Colonic mucosa (tissue), 4 donors: ENCODE results near the gene MOGAT3. TPM values are rescaled to one million over a fixed set of nuclear protein-coding genes. Genes with fewer than 3 reads are reported as not detected.
A peak's percentile ranks its signal among the peaks of the same experiment; 100 is the strongest.

Experiments
- DNase-seq: peaks from one replicate; pipeline ENCODE4 v3.0.0-alpha.2; 2020
- H3K27ac ChIP-seq: fragments of 200-600 bp; one replicate; pipeline ENCODE4 v1.8.0; 2021
- H3K27me3 ChIP-seq: fragments of 200-600 bp; one replicate; pipeline ENCODE4 v1.8.0; 2021
- H3K36me3 ChIP-seq: fragments of 200-600 bp; one replicate; pipeline ENCODE4 v1.8.0; 2021
- H3K4me1 ChIP-seq: fragments of 200-600 bp; one replicate; pipeline ENCODE4 v1.8.0; 2021; ENCODE audit warnings: mild to moderate bottlenecking
- H3K4me3 ChIP-seq: fragments of 200-600 bp; one replicate; pipeline ENCODE4 v1.8.0; 2021
- H3K9ac ChIP-seq, 2 donors: one replicate each; pipeline ENCODE4 v1.7.0; 2013; ENCODE audit warnings: control low read depth in 2 of 2, low read depth in 2 of 2, low read length in 2 of 2
- H3K9me3 ChIP-seq: fragments of 200-600 bp; one replicate; pipeline ENCODE4 v1.8.0; 2021
- intact Hi-C: fragments of 100-400 bp; cut with DNase I; formaldehyde crosslinking; loops from one replicate; pipeline ENCODE4 v1.14.1; 2022
- total RNA-seq, 2 donors: library from RNA; stranded (reverse); fragmentation: NEBNext Ultra II Directional in 1 of 2; extraction: Animal tissue kit (Norgen Biotek cat#: 25700) in 1 of 2; gene quantifications; one replicate each; pipeline ENCODE4 v1.2.1, GENCODE V29; 2021
- TF ChIP-seq, protein P1 (sequence below): fragments of 200-600 bp; IDR thresholded peaks from one replicate; pipeline ENCODE4 v1.8.0; 2022; ENCODE audit warnings: antibody characterized with exemption, mild to moderate bottlenecking
- donor health status: healthy.
- donor health status: DM: no; HTN: no; CAD: no.
- donor health status: DM: no; HTN: no; CAD: no.

MOGAT3 gene
- total RNA-seq, 2 donors from 2014 or later = 33.2 to 47.7 TPM

GRCh38 chr7:101169838-101170551 is 30.8 kb downstream of the MOGAT3 start:
- intact Hi-C loops = loop anchor here (2.0 kb wide), 1 partner anchor 23 kb away; no protein-coding TSS in a partner anchor
- H3K4me1 ChIP-seq = peaks cover 19% of the 10 kb centered on the region
- TF ChIP-seq, protein P1, sequence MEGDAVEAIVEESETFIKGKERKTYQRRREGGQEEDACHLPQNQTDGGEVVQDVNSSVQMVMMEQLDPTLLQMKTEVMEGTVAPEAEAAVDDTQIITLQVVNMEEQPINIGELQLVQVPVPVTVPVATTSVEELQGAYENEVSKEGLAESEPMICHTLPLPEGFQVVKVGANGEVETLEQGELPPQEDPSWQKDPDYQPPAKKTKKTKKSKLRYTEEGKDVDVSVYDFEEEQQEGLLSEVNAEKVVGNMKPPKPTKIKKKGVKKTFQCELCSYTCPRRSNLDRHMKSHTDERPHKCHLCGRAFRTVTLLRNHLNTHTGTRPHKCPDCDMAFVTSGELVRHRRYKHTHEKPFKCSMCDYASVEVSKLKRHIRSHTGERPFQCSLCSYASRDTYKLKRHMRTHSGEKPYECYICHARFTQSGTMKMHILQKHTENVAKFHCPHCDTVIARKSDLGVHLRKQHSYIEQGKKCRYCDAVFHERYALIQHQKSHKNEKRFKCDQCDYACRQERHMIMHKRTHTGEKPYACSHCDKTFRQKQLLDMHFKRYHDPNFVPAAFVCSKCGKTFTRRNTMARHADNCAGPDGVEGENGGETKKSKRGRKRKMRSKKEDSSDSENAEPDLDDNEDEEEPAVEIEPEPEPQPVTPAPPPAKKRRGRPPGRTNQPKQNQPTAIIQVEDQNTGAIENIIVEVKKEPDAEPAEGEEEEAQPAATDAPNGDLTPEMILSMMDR = peak; percentile 91
- H3K27me3 ChIP-seq = peaks cover 88% of the 10 kb centered on the region
- H3K36me3 ChIP-seq = no peaks in the 10 kb centered on the region
- H3K27ac ChIP-seq = no peak overlapping the region
- H3K9ac ChIP-seq = no peak overlapping the region
- no peak overlapping the region for H3K4me3 ChIP-seq
- no peaks in the 10 kb centered on the region for H3K9me3 ChIP-seq
- DNase-seq = peak; percentile 81

GRCh38 chr7:101169110-101169837 is 31.6 kb downstream of the MOGAT3 start:
- Histone ChIP-seq H3K36me3 (no peaks in the 10 kb centered on the region), H3K4me3 (no peak overlapping the region), H3K4me1 (peaks cover 24% of the 10 kb centered on the region), H3K9me3 (no peaks in the 10 kb centered on the region), H3K9ac (peak overlapping the region in 1 of 2 donors; percentile 12), H3K27me3 (peaks cover 96% of the 10 kb centered on the region), H3K27ac (no peak overlapping the region)
- no peak for DNase-seq
- TF ChIP-seq, protein P1 = no peak
- intact Hi-C loops = no loop called here

GRCh38 chr7:101168412-101169049 is 32.3 kb downstream of the MOGAT3 start:
- Histone ChIP-seq H3K4me1 (peaks cover 27% of the 10 kb centered on the region), H3K9me3 (no peaks in the 10 kb centered on the region), H3K36me3 (no peaks in the 10 kb centered on the region), H3K27ac (no peak overlapping the region), H3K4me3 (no peak overlapping the region), H3K9ac (no peak overlapping the region), H3K27me3 (peaks cover 97% of the 10 kb centered on the region)
- DNase-seq = no peak
- intact Hi-C loops = no loop called here
- TF ChIP-seq, protein P1 = no peak

DNA sequence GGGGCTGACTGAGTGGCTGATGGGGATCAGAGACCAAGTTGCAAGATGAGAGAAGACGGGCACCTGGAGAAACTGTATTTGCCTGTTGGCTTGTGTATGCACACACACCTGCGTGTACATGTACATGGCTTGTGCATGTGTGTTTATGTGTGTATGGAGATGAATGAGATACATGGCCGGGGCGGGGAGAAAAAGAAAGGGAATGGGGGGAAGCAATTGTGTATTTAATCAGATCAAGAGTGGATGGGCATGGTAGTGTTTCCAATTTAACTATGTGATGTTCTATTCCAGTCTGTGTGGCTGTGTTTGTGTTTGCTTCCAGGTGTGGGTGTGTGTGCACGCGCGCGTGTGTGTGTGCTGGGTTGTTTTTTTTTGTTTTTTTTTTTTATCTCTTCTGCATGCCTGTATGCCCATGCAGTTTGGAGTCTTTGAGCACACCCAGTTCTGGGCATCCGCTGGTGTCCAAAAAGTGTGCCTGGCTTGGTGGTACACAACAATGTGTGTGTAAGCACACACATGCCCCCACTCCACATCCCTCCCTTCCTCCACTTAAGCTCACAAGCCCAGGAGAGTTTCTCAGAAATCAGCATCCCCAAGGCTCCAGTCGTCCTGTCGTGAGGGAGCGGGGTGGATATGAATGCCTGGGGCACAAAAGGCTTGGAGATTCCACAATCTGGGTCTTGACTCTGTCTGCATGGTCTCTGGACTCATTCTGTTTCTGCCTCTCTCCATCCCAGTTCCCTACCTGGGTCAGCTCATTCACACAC is 33.0 kb downstream of the MOGAT3 start:
- H3K9me3 ChIP-seq = no peaks in the 10 kb centered on the region
- H3K27me3 ChIP-seq = peaks cover 93% of the 10 kb centered on the region
- TF ChIP-seq, protein P1 = no peak
- no peaks in the 10 kb centered on the region for H3K36me3 ChIP-seq
- intact Hi-C loops = no loop called here
- H3K9ac ChIP-seq = no peak overlapping the region
- peaks cover 20% of the 10 kb centered on the region for H3K4me1 ChIP-seq
- DNase-seq = no peak
- H3K4me3 ChIP-seq = no peak overlapping the region
- H3K27ac ChIP-seq = no peak overlapping the region
